Measurements from ENCODE around the gene TRPM3. TPM values are rescaled to one million over a fixed set of nuclear protein-coding genes. Genes with fewer than 3 reads are reported as not detected.

Gene TRPM3
- total and polyA plus RNA-seq, 2 of the 8 experiments (the other 6 are each of a cell fraction or from before 2014, with no cell fraction given), result 2.4 to 10.9 TPM

GRCh38 chr9:70486127-70486526 lies 635.3 kb downstream of the TRPM3 start:
- Histone ChIP-seq H2BK120ac (replicated peaks; ENCODE audit: low read depth, low read length) (no peak overlapping the region), H4K8ac (ENCODE audit: extremely low read depth, insufficient read depth, low read length) (no peak overlapping the region), H3K27ac (ENCODE audit: low read depth, low read length) (no peak overlapping the region), H3K23ac (ENCODE audit: insufficient read length) (no peak overlapping the region), H2AK5ac (ENCODE audit: low read depth, low read length) (no peak overlapping the region), H2BK15ac (ENCODE audit: low read length) (no peak overlapping the region), H3K56ac (replicated peaks; ENCODE audit: insufficient read length, low read depth, low read length) (no peak overlapping the region), H3K79me1 (ENCODE audit: low read depth, low read length) (no peaks in the 10 kb centered on the region), H4K91ac (replicated peaks; ENCODE audit: insufficient read length, low read length) (no peak overlapping the region), H3K23me2 (ENCODE audit: low read depth, low read length) (no peaks in the 10 kb centered on the region; the same call in 1 of the 2 replicates), H3K36me3 (ENCODE audit: control insufficient read depth in 2 of 4, insufficient read depth in 4 of 4, low read length in 3 of 4) (no peaks in the 10 kb centered on the region), H3K27me3 (replicated peaks in 1 of 4; ENCODE audit: control insufficient read depth in 3 of 4, extremely low read depth in 1 of 4, insufficient read depth in 3 of 4, low read length in 3 of 4) (no peaks in the 10 kb centered on the region), H3K9ac (replicated peaks in 1 of 4; ENCODE audit: extremely low read depth in 1 of 4, low read depth in 3 of 4, low read length in 3 of 4) (no peak overlapping the region), H4K5ac (ENCODE audit: insufficient read length, low read depth, low read length) (no peak overlapping the region), H2AFZ (ENCODE audit: low read length) (no peak overlapping the region), H3K14ac (ENCODE audit: insufficient read length) (no peak overlapping the region), H3K4me3 (ENCODE audit: extremely low read depth in 1 of 4, insufficient read depth in 2 of 4, low read depth in 3 of 4, low read length in 4 of 4) (no peak overlapping the region), H3K4me2 (ENCODE audit: insufficient read depth in 1 of 2, low read depth in 2 of 2, low read length in 2 of 2) (no peak overlapping the region), H4K20me1 (replicated peaks in 1 of 2; ENCODE audit: control insufficient read depth in 1 of 2, insufficient read depth in 2 of 2, low read length in 2 of 2) (no peaks in the 10 kb centered on the region), H2BK20ac (ENCODE audit: low read length) (no peak overlapping the region), H2BK5ac (ENCODE audit: low read depth, low read length) (no peak overlapping the region), H3K79me2 (ENCODE audit: control insufficient read depth in 1 of 2, insufficient read depth in 2 of 2, low read length in 2 of 2) (no peaks in the 10 kb centered on the region), H3K9me3 (ENCODE audit: insufficient read depth in 2 of 2, low read depth in 1 of 2, low read length in 1 of 2) (no peaks in the 10 kb centered on the region), H3K4me1 (replicated peaks in 1 of 4; ENCODE audit: control insufficient read depth in 3 of 4, insufficient read depth in 4 of 4, low read length in 3 of 4) (no peaks in the 10 kb centered on the region), H3K4ac (replicated peaks; ENCODE audit: insufficient read length, low read depth, low read length) (no peak overlapping the region), H2BK12ac (ENCODE audit: low read depth, low read length) (no peak overlapping the region), H3K18ac (ENCODE audit: extremely low read depth, low read length) (no peak overlapping the region)
- DNase-seq (ENCODE audit: low read depth in 1 of 2, low spot score in 2 of 2) (no peak), FAIRE-seq (no peak)
- no peak for TF ChIP-seq RAD21 (IDR thresholded peaks at IDR 0.05 in 1 of 2, conservative IDR thresholded peaks at IDR 0.05 in 1 of 2; ENCODE audit: low read depth in 2 of 2, low read length in 2 of 2)
- no peak for TF ChIP-seq TAF1 (IDR thresholded peaks at IDR 0.05; ENCODE audit: low read depth, low read length)
- TF ChIP-seq GABPA (IDR thresholded peaks at IDR 0.05; ENCODE audit: borderline replicate concordance, insufficient read depth, low read length), result no peak
- CTCF ChIA-PET (ENCODE audit: partially characterized antibody), result interaction anchor here (0.7 to 5.4 kb wide), 8 partner anchors 9 to 119 kb away, joined by 4 to 43 read pairs (median 6); no protein-coding TSS in a partner anchor
- POLR2A ChIA-PET (ENCODE audit: partially characterized antibody), result no interaction called here
- WGBS, 2 experiments (ENCODE audit: extremely low coverage in 1 of 2, insufficient coverage in 1 of 2, insufficient read length in 1 of 2, insufficient replicate concordance in 2 of 2, low coverage in 1 of 2, low lambda C conversion rate in 2 of 2, missing lambda C conversion rate in 1 of 2), result 90% methylated on average over 3 of the region's 3 CpGs; no CpG with 5 or more reads in 1 of the 2 experiments

Measured in H1 (cell line).